NCI-H187 (cell line): Measurements from ENCODE around the gene HMGXB3.

Source experiments
- DNase-seq, 2 experiments: peaks; one replicate each; lab custom pipeline; 2025; lab: John Stamatoyannopoulos, UW

Gene HMGXB3

GRCh38 chr5:149982505-149982904 is 18.0 kb upstream of the HMGXB3 start:
- DNase-seq: no peak

GRCh38 chr5:149988126-149988525 is 12.4 kb upstream of the HMGXB3 start:
- DNase-seq: no peak

- DNase-seq: peak; percentile 23 to 46
These were observed 9.8 kb upstream of the HMGXB3 start for GRCh38 chr5:149990518-149991376.

GRCh38 chr5:149993471-149993870 is 7.1 kb upstream of the HMGXB3 start:
- DNase-seq: no peak

- no peak for DNase-seq
These were observed 4.9 kb upstream of the HMGXB3 start for GRCh38 chr5:149995385-149996204.

GRCh38 chr5:149996205-149996890 is 4.2 kb upstream of the HMGXB3 start:
- no peak for DNase-seq

- no peak for DNase-seq
These were observed 2.3 kb upstream of the HMGXB3 start for GRCh38 chr5:149998281-149998680.

- no peak for DNase-seq
These were observed 1.2 kb upstream of the HMGXB3 start for GRCh38 chr5:149999359-149999758.

GRCh38 chr5:149999866-150000255 is 678 bp upstream of the HMGXB3 start:
- DNase-seq: no peak

GRCh38 chr5:150000990-150001659 is 586 bp downstream of the HMGXB3 start:
- DNase-seq: no peak

- DNase-seq: no peak
These were observed 1.3 kb downstream of the HMGXB3 start for GRCh38 chr5:150001660-150002486.

- DNase-seq: no peak
These were observed 5.8 kb downstream of the HMGXB3 start for GRCh38 chr5:150006318-150006717.

- no peak for DNase-seq
These were observed 6.5 kb downstream of the HMGXB3 start for GRCh38 chr5:150007050-150007449.

- no peak for DNase-seq
These were observed 9.3 kb downstream of the HMGXB3 start for GRCh38 chr5:150009671-150010387.

- no peak for DNase-seq
These were observed 13.4 kb downstream of the HMGXB3 start for GRCh38 chr5:150013931-150014330.

- DNase-seq: no peak
These were observed 13.9 kb downstream of the HMGXB3 start for GRCh38 chr5:150014456-150014855.

- no peak for DNase-seq
These were observed 14.9 kb downstream of the HMGXB3 start for GRCh38 chr5:150015415-150015814.

- DNase-seq: no peak
These were observed 16.0 kb downstream of the HMGXB3 start for GRCh38 chr5:150016537-150016936.

- DNase-seq: no peak
These were observed 16.9 kb downstream of the HMGXB3 start for GRCh38 chr5:150017226-150018005.

GRCh38 chr5:150020249-150020648 is 19.7 kb downstream of the HMGXB3 start:
- DNase-seq: no peak
